Stimulated activated CD4-positive, alpha-beta T cell treated with anti-CD3 and anti-CD28 coated beads, TNF-alpha, amount 100 ng/mL, for 48 hours (primary cell): Measurements from ENCODE around the gene SPOCK2.
A peak's percentile ranks its signal among the peaks of the same experiment; 100 is the strongest.

ENCODE experiments used
- DNase-seq, 3 donors: peaks; one replicate each; pipeline ENCODE4 v3.0.0-alpha.2; 2020; ENCODE audit warnings: low read depth in 3 of 3

The SPOCK2 gene

DNA sequence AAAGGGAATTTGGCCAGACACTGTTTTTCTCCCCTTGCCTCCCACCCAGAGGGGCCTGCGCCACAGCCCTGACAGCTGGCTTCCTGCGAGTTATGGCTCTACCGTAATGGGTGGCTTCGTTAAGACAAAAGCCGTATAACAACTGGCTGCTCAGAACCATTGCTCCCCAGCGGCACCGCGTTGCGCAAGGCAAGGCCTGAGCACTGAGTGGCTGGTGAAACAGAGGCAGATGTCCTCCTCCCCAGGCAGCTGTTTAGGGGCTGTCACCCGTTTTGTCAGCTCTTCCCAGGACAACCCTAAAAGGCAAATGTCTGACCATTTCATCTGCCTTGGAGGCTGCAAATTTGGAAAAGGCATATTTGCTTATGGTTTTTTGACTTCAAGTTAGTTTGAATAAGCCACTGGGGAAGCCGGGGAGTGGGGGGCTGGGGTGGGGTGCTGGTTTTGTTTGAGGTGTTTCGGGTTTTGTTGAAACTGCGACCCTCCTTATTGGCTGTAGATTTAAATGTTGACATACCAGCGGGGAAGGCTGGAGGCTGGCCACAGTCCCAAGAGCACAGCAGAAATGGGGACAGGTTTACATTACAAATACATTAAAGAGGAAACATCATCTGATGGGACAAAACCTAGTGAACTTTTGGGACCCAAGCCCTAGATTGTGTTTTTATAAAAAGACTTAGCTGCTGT is 681 bp upstream of the SPOCK2 start:
- DNase-seq = peak in 1 of 3 donors; percentile 53

DNA sequence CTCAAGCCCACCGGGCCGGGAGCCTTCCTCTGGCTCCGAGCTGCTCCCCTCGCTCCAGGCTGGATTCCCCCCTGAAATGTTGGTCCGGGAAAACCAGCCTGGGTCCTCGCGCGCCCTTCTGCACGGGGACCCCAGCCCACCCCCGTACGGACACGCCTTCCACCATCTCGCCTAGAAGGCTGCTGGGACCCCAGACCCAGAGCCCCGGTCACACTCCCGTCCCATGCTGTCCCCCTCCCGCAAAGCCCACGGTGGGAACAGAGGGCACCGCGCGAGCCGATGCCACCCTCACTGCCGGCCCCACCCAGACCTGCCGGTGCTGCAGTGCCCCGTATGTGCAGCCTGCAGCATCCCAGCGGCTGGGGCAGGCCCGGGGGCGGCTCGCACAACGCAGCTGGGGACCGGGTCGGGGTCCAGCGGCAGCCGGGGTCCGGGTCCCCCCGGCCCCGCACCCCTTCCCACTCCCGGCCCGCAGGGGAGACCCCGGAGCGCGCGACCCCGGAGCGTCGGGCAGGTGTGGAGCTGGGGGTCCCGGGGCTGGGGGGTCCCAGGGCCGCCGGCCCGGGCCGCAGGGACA is 871 bp downstream of the SPOCK2 start:
- DNase-seq = no peak

DNA sequence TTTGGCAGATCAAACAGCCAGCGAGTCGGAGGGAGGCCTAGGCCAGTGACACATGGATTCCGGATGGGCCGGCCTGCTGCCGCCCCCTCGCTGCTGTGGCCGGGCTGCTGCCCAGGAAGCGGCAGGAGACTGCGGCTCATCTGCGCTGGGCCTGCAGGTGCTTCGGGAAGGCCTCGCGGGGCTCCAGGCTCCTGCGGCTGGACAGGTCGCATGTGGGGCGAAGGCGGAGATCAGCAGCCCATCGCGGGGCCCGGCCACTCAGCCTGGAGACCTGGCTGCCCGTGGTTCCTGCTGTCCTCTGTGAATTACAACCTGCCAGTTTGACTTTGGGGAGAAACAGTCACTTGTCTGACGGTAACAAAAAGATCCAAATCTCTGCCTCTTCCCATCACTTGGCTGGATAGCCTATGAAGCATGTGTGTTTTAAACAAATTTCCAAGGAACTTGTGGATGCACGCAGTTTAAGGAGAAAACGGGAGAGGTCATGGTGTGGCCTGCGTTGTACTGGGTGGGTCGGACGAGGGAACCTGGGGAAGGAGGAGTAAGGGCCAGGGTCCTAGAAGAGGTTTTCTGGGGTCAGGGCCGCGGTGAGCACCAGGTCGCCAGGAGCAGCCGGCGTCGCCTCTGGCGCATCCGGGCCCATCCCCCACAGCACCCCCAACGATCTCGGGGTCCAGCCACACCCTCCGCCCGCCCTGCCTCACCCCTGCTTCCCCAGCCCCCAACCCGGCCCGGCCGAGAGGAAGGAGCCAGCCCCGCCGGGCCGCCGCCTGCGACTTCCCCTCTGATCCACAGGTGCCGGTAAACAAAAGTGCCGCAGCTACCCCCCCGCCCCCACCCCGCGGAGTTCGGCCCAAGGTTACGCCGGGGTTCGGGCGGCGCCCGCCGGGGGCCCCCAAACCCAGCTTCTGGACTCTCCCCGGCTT is 1.6 kb downstream of the SPOCK2 start:
- peak in 1 of 3 donors; percentile 44 for DNase-seq

DNA sequence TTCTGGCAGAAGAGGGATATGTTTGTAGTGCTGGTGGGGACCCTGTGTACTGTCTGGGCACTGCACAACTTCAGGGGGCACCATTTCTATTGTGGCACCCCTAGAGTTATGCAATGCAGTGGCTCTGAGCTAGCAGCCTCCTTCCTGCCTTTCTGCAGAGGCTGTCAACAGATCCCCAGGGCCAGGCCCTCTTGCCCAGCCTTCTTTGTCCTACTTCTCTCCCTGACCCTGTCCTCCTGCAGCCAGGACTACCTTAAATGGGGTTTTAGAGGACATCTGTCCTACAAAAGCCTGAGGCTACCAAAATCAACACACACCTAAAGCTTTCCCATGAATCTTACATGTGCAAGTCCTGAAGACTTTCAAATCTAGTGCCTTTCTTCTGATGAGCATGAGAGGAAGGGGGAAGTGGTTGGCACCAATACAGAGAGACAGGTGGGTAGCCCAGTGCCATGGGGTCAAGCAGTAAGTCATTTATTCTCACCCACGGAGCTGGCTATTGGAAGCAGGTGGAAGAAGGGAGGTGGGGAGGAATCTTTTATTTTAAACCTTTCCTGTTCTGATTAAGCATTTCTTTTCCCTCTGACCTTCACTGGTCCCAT is 2.4 kb downstream of the SPOCK2 start:
- DNase-seq = no peak

DNA sequence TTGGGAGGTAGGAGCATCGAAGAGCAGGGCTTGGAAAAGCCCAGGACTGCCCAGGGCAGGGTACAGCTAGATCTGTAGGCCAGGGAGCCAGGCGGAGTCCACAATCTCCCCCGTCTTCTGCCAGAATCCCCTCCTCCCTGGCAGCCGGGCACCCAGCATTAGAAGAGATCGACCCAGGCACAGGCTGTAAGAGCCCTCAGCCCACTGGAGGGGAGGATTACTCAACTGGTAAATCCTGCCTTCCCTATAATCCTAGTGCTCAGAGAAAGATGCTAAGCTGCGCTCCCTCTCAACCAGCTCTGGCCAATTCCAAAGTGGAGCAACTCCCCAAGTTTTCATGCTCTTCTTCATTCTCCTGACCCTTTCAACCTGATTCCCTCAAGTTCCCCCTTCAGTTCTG is 3.2 kb downstream of the SPOCK2 start:
- no peak for DNase-seq

DNA sequence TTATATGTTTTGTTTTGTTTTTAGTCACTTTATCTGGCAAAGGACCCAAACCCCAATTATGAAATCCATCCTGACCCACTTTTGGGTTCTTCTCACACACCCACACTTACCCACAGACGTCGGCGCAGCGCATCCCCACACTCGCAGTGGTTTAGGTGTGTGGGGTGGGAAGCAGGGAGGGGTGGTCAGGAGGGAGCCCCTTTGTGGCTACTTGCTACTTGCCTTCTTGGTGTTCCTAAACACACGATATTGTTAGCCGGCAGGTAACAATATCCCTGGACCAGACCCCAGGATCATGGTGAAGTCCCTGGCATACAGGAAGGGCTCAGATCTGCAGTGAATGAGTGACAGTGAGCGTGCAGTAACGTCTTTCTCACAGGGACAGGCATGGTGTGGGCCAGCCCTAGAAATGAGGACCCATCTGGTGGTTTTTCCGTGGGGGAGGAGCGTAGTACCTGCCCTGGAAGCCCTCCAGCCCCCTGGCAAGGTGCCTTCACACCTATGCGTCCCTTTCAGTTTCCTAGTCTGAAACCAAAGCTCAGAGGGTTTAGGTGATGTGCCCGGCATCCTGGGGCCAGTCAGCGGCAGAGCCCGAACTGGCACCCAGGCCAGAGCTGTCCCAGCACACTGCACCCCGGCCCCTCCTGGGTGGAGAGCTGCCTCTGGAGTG is 4.4 kb downstream of the SPOCK2 start:
- DNase-seq = peak in 1 of 3 donors; percentile 41

DNA sequence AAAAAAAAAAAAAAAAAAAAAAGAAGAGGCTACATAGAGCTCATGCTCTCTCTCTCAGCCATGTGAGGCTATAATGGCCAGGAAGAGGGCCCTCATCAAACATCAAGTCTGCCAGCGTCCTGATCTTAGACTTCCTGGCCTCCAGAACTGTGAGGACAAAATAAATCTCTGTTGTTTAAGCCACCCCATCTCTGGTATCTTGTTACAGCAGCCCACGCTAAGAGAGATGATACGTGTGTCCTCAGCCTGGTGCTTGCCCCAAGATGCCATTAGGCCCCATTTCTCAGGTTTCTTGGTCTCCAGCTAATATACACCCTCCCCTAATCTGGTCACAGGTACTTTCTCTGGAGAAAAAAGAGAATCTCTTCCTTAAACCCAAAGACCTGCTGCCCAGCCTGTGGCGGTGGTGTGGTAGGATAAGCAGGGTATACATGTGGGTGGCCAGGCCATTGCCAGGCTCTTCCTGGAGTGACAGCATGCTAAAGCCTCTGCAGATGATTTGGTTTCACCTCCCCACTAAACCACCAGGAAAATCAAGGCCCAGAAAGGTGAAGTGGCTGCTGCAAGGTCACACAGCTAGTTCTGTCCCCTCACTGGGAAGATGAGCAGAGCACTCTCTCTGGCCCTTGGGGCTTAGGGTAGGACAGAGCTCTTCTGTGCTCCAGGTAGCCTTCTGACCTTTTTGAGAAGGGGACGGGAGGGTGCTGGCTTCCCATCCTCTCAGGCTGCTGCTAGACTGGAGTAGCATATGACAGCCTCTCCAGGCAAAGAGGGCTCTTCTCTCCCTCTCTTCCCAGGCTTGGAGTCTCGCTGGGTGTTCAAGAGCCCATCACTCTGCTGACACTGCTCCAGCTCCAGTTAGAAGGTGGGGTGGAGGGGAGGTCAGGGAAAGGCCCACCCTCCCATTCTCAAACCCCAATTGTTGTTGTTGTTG is 5.2 kb downstream of the SPOCK2 start:
- no peak for DNase-seq

DNA sequence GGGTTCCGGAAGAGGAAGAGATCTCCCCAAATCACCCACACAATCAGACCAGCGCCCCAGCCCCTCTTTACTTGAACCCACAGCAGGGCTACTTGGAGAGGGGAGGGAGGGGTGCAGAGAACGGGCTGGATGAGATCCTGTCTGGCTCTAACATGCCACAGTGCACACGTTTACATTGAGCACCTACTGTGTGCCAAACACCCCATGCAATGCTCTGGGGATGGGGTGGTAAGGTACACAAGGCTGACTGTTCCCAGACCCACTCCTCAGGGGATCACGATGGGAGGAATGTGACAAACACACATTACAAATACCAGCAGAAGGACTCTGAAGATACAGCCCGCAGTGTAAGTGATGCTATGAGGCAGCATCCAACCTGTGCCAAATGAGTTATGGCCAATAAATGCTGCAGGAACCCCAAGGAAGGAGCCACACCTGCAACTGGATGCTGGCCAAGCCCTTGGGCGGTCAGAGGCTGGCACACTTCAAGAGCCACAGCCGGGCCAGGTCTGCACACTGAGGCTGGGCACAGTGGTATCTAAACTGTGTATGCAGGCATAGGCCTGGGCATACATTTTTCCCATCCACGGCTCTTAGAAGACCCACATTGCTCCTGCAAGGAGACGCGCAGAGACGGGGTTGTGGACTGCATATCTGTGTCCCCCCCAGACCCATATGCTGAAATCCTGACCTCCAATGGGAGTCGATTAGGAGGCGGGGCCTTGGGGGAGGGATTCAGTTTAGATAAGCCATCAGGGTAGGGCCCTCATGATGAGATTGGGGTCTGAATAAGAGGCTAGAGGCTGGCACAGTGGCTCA is 6.4 kb downstream of the SPOCK2 start:
- DNase-seq = no peak

DNA sequence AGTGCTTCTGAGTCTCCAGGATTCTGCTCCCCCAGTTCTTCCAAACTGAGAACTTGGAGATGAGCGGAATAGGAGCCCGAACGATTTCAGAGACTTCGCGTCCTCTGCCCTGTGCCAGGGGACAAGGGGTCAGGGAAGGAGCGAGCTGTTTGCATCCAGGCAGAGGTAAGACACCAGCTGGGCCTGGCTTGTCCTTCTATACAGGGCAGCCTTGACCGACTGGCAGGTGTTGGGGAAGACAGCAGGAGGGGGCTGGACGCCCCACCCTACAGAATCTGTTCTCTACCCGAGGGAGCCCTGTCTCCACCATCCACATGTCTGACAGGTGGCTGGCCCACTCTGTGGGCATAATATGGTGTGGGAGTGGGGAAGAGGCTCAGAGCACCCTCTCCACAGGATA is 7.1 kb downstream of the SPOCK2 start:
- no peak for DNase-seq

DNA sequence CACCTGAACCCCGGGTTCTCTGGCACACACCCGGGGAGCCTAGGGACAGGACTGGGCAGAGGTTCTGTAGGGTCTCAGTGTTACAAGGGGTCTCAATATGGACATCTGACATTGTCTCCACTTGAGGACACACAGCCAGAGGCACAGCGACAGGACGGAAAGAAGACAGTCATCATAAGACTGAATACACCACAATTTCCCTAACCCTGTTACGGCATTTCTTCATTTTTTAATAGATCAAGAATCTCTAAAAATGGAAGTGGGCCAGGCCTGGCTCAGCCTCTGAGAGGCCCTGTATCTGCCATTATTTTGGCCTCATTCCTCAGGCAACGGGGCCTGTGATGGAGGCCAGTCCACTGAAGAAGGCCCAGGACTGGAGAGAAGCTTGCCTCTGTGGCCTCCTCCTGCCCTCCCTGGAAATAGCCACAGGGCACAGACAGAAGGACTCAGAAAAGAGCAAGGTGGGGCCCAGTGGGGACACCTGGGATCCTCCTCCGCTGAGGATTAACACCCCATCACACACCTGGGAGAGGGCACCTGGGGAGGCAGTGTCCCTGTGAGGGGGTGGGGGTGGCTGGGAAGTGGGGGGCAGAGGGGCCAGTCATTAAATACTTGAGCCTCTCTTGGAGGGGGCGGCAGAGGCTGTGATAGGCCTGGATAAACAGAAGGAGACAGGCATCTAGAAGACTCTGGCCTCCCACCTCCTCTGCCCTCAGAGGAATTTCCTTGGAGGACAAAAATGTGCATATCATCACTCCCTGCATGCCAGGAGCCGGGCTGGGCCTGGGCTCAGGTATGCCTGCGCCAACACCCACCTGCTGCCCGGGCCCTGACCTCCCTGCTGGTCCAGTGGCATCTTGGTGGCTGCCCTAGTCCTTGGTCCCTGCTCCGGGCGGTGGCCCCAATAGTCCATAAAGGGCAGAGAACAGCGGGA is 8.0 kb downstream of the SPOCK2 start:
- no peak for DNase-seq

DNA sequence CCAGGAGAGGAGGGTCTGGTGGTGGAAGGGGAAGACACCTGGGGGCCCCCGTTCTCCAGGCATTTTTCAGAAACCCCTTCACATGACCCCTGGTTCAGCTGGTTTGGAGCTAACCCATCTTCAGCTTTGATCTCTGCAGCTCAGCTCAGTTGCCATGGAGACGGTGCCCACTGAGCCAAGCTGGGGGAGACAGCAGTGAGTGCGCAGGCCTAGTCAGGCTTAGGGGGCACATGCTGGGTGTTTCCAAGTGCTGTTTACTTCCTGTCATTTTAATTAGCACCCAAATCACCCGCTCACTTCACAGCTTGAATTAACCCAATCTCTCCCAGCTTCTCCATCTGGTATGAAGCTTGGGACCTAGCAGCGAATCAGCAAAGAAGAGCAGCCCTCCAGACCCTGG is 9.0 kb downstream of the SPOCK2 start:
- DNase-seq = no peak

DNA sequence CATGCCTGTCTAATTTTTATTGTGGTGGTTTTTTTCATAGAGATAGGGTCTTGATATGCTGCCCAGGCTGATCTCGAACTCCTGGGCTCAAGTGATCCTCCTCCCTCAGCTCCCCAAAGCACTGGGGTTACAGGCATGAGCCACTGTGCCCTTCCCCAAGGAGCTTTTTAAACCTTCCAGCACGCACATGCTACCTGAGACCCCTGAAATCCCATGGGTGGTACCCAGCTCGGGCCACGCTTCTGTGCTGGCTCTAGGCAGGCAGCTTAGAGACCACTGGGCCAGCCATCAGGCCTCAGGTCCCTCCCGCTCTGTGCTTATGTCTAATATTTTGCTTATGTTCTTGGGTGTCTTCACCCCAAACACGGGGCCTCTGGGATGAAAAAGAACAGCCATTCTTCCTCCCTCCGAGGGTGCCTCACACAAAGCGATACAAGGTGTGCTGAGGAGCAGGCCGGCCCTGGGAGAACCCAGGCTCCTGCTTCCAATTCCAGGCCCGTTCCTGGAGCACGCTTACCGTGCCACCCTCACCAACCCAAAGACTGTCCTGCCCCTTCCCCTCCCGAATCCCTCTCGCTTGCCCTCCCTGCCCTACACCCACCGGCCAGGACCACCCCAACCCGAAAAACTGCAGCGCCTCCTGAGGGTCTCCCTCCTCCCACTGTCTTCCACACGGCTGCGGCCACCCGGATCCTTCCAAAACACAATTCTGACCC is 10.9 kb downstream of the SPOCK2 start:
- DNase-seq = no peak

DNA sequence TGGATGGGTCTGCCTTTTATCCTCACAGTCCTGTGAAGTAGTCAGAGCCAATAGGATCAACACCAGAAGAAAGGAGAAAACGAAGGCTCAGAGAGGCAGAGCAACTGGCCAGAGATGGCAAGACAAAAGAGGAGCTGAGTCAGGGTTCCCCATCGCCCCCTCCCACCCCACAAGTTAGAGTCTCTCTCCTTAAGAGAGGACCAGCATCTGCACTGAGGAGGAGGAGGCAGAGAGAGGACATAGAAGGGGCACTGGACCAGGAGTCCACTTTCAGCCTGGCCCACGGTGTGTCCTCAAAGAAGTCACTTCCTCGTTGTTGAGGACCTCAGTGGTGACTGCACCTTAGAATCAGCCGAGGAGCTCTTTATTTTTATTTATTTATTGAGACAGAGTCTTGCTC is 11.6 kb downstream of the SPOCK2 start:
- no peak for DNase-seq

DNA sequence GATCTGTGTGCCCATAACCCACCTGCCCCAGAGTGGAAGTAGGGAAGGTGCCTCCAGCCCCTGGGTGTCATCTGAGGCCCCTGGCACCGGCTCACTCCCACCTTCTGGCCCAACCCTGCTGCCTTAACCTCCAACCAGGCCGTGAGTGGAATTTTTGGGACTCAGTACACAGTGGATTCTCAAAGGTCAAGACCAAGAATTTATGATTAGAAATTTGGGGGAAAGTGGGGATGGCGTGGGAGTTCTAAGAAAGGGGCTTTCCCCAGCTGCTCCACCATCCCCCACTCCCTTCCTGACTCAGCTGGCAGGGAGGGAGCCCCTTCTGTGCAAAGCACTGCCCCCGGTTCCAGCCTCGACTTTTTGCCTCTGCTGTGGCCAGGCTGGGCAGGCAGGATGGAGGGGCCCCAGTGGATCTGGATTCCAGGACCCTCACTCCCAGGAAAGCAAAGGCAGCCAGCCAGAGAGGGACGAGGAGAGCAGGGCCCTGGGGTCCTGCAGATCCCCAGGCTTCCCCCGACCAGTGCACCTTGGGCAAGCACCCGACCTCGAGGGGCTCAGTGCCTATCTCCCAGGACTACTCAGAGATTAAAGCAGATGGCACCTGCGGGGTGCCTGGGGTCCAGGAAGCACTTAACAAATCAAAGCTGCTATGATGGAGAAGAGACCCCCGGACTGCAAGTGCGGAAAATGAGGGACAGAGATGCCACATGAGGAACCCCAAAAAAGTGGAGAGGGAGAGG is 12.8 kb downstream of the SPOCK2 start:
- DNase-seq = no peak

DNA sequence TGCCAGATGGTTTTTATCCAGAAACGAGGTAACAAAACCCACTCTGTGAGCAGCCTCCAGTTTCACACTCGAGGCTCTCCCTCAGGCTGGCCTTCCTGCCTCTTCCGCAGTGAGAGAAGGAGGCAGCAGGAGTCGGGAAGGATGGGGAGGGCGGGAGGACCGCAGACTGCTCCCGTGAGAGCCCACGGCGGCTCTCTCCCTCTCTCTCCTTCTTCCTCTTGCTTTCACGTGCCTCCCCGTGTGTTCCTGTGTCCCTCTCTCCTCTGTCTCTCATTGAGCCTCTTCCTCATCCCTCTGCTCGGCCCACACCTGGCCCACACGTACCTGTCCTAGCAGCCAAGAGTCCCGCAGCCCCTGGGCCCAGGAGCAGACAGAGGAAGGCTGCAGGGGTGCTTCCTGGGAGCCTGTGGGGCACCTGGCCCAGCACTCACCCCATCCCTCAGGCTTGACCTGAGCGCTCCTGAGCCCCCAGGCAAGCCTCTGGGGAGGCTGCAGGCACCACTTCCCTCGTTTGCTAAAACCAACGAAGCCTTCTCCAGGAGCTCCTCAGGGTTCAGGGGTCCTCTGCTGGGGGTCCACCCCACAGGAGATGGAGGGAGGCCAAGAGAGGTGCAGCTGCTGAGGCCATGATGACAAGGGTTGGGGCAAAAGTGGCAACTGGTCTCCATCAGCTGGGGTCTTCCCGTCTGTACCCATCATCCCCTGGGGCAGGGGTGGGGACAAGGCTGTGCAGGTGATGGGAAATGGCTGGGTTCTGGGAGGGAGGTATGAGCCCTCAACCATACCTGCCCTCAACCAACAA is 13.6 kb downstream of the SPOCK2 start:
- no peak for DNase-seq
